Mammary epithelial cell (primary cell): ENCODE data around the gene NLN.

Source experiments
- CTCF ChIP-seq, 2 donors: IDR thresholded peaks in 1 of 2; conservative IDR thresholded peaks in 1 of 2; 2 replicates each; pipeline ENCODE4 v1.5.1; 2011 to 2012; ENCODE audit warnings: inconsistent platforms in 2 of 2, low read length in 2 of 2, mild to moderate bottlenecking in 2 of 2, control low read depth in 1 of 2, low read depth in 1 of 2; ENCODE audit not compliant: insufficient read depth in 1 of 2; ENCODE audit errors: extremely low read depth in 1 of 2
- EZH2 ChIP-seq: IDR thresholded peaks from 2 replicates; pipeline ENCODE4 v1.6.1; 2012; ENCODE audit warnings: low read length, inconsistent platforms, borderline replicate concordance

- TF ChIP-seq CTCF (conservative IDR thresholded peaks at IDR 0.05 in 1 of 2, IDR thresholded peaks at IDR 0.05 in 1 of 2; ENCODE audit: extremely low read depth in 1 of 2, insufficient read depth in 1 of 2, low read depth in 1 of 2, low read length in 2 of 2), result no peak
- no peak for TF ChIP-seq EZH2
Observed at GRCh38 chr5:65702036-65702435, 20.0 kb upstream of the NLN start.
